ENCODE data around the gene FOXP1.

Gene FOXP1

DNA sequence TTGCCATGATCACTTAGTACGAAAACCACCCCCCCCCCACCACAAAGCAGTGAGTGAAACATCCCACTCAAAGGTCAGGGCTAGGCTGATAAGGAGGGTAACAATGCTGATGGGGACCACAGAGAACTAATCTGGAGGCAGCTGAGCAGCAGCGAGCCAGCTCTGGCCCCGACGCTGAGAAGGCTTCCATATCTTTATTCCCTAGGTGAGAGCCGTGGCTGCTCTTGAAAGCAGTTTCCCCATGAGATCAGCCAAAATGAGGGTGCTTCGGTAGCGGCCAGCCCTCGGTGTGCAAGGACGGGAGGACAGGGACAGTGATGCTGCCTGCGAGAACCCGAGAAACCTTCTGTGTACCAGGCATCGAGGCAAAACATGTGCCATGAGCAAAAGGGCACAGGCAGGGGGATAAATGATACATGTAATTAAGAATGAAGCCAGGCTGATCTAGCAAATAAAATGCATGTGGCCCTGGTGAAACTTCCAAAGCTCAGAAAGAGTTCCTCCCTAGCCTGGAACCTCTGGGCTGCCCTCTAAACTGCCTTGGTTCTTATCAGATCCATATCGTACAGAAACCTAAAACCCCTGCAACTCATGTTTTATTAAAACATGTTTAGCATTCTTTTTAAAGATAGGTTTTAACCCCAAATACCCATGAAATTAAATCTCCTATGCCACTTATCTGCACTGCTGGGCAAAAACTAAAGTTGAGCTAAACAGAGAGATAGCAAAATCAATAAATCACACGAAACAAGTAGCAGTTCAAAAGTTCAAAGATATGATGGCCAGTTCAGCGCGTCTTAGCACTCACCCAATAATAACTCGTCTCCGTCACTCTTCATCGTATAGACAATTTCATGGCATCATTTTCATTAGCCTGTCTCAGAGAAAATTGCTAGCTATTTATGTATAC lies 337.3 kb downstream of the FOXP1 start:
- DNase-seq (ENCODE audit: low read depth in 2 of 2, low spot score in 1 of 2), result no peak

DNA sequence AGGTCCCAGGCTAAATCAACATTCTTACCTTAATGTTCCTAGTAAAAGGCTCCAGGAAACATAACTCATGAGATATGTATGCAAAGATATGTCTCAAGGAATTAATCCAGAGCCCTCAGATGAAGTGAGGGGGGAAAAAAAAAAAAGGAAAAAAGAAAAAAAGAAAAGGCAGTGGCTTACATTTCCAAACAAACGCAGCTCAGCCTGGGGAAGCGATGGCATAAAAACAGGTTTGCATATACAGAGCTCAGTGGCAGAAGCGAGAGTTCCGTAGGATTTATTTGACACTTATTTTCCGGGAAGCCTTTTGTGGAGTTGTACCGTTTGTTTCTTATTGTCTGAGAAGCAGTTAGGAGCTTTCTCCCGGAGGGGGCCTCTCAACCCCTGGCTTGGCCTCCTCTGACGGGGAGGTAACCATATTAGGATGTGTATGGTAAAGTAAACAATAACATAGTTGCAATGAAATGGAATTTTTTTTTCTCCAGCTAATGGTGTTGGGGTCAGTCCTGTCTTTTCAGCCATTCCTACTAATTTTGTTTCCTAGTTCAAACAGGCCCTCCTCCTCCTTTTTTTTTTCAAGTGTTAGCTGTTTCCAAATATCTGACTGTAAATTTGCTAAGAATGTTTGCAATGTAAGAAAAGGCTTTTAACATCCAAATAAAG lies 338.6 kb downstream of the FOXP1 start:
- no peak for DNase-seq (ENCODE audit: low read depth in 2 of 2, low spot score in 1 of 2)

- DNase-seq (ENCODE audit: low read depth in 2 of 2, low spot score in 1 of 2), result no peak
These were observed 339.2 kb downstream of the FOXP1 start for GRCh38 chr3:71244153-71244825.

- DNase-seq (ENCODE audit: low read depth in 2 of 2, low spot score in 1 of 2), result no peak
These were observed 340.3 kb downstream of the FOXP1 start for GRCh38 chr3:71243229-71243628.

- no peak for DNase-seq (ENCODE audit: low read depth in 2 of 2, low spot score in 1 of 2)
These were observed 341.5 kb downstream of the FOXP1 start for GRCh38 chr3:71241981-71242560.

DNA sequence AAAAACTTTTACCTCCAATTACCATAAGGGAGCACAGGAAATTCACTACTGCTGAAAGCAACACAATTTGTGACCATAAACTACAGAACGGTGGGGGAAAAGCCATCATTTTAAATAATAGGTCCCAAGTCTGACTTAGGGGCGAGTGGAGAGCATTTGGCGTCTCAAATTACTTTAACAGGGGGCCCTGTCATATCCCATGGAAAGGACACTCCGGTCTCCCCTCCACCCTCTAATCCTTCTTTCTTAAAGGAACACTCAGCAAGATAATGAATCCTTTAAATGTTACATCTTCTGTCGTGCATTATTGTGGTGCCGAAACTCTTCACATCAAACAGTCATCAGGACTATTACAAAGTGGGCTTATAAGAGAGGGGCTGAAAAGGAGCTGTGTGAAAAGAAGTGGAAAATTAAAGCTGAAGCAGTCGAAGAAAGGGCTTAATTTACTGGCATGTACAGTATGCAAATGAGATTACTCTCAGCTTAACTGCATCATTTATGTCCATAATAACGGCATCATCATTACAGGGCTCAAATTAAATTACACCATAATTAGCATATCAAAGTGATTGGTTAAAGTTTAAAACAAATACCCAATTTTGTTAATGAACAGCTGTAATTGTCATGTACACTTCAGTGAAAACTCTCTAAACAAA lies 342.2 kb downstream of the FOXP1 start:
- DNase-seq (ENCODE audit: low read depth in 2 of 2, low spot score in 1 of 2), result no peak

- DNase-seq (ENCODE audit: low read depth in 2 of 2, low spot score in 1 of 2), result no peak
These were observed 343.5 kb downstream of the FOXP1 start for GRCh38 chr3:71240034-71240433.

DNA sequence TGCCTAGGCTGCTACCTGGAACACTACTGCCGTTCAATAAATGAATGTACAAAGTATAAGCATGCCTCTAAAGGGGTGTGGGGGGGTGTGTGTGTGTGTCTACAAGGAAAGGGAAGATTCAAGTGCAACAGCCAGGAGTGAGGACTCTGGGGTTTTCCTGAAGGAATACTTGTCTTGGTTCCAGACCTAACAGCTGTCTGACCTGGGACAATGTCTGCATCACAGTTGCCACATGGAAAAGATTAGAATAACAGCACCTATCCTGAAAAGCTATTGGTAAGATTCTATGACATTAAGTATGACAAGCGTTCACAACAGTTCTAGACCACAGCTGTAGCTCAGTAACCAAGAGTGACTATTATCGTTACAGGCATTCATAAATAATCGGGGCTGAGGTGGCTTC lies 345.2 kb downstream of the FOXP1 start:
- no peak for DNase-seq (ENCODE audit: low read depth in 2 of 2, low spot score in 1 of 2)

- no peak for DNase-seq (ENCODE audit: low read depth in 2 of 2, low spot score in 1 of 2)
These were observed 345.9 kb downstream of the FOXP1 start for GRCh38 chr3:71237672-71238071.

GRCh38 chr3:71235846-71236245 lies 347.7 kb downstream of the FOXP1 start:
- no peak for DNase-seq (ENCODE audit: low read depth in 2 of 2, low spot score in 1 of 2)

- no peak for DNase-seq (ENCODE audit: low read depth in 2 of 2, low spot score in 1 of 2)
These were observed 350.6 kb downstream of the FOXP1 start for GRCh38 chr3:71232895-71233294.

DNA sequence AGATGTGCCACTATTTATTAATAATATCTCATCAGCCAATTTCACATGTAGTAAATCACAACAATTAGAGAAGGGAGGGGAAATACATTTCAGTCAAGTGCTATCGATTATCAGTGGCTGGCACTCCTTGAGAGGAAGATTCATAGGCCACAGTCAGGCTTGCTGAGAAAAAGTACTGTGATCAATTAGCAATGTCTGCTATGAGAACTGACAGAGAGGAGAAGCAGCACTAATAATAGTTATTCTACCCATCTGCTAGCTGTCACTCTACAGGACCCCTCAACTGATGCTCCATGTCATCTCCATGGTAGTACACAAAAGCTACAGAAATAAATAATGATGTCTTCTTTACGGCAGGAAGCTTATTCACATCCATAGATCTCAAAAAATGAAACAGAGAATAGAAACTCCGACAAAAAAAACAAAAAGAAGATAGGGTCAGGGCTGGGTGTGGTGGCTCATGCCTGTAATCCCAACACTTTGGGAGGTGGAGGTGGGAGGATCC lies 351.3 kb downstream of the FOXP1 start:
- DNase-seq (ENCODE audit: low read depth in 2 of 2, low spot score in 1 of 2), result no peak

GRCh38 chr3:71231680-71232079 lies 351.8 kb downstream of the FOXP1 start:
- no peak for DNase-seq (ENCODE audit: low read depth in 2 of 2, low spot score in 1 of 2)

GRCh38 chr3:71229905-71230657 lies 353.4 kb downstream of the FOXP1 start:
- no peak for DNase-seq (ENCODE audit: low read depth in 2 of 2, low spot score in 1 of 2)

DNA sequence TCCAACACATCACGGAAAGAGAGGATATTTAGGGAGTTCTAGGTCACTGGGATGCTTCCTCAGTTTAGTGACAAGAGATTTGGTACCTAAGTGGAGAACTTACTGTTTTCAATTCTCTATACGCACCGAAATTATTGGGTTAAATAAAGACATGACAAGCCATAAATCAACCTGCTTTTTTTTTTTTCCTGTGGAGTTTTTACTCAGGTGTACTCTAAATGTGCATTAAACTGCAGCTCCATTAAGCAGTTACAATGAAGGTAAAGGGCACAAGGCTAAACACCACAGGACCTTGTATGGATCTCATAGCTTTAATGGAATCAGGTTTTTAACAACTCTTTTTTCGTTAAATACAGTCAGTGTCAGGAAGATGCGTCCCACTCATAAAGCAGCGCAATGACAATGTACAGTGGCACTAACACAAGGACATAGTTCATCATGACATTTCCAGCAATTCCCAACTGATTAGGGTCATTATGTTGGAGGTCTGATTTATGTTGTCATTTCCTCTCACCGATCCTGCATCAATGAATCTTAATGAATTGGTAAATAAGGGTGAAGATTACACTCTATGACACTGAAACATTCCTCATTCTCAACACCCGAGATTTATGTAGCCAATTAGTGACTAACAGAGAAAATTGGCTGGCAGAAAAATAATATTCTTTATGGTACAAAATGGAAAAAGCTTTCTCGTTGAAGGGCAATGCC lies 355.2 kb downstream of the FOXP1 start:
- no peak for DNase-seq (ENCODE audit: low read depth in 2 of 2, low spot score in 1 of 2)

DNA sequence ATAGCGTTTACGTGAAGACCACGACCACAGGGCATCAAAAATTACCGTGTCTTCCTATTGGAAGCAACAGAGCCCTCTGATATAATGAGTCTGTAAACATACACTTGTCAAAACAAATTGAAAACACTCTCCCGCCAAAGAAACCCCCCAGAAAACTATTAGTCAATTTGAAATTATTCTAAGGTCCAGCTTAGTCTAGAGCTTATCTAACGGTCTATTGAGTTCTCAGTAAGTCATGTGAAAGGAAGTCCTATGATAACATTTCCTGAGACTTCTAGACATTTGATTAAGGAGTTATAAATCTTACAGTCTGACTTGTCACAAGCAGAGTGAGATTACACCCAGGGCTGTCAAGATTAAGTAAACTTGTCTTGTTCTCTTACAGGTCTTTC lies 356.3 kb downstream of the FOXP1 start:
- no peak for DNase-seq (ENCODE audit: low read depth in 2 of 2, low spot score in 1 of 2)

DNA sequence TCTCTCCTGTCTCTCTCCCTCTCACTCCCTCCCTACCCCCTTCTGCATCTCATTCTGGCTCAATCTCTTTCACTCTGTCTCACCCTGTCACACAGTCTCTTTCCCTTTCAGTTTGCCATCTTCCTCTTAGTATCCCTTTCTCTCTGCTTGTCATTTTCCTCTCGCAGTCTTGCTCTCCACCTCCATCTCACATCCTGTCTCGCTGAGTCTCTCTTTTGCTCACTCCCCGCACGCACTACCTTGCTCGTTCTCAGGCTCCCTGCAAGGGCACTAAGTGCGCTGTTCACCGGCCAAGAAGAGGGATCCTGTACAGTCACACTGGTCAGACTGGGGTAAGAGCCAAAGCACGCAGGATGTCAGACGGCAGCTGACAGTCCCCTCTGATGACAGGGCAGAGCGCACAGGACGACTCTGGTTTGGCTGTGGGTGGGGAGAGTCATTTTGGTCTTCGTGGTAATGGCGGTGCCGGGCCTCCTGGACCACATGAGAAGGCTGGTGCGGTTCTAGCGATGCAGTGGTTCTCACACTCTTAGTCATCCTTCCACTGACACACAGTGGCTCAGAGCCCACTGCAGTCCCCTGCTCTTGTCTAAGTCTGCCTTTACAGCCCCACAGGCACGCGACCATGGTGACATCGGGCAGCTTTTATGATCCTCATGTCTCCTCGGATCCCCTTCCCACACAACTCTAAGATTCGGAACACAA lies 356.8 kb downstream of the FOXP1 start:
- DNase-seq (ENCODE audit: low read depth in 2 of 2, low spot score in 1 of 2), result peak; percentile 69 to 86

DNA sequence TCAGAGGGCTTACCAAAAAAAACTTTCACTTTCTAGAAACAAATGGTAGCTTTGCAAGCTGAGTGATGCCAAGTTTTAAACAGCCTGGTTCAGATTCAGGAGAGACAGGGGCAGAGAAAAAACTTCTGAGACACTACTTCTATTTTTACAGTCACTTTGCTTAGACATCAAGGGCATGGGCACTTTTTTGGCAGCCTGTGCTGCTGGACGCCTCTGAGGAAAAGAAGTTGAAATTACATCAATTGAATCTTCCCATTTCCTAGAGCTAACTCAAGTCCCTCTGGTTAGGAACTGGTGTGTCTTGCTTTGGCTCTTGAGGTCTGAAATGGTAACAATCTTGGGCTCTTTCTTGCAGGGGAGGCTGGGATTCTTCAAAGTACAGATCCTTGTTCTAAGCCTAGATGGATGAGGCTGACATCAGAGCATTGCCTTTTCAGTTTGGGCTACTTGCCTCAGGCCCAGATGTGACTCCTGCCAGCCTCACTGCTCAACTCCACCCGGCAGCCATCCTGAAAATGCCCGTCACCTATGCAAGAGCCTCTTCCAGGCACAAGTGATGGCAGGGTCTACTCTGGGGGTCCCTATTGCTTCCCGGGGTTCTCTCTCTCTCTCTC lies 357.5 kb downstream of the FOXP1 start:
- DNase-seq (ENCODE audit: low read depth in 2 of 2, low spot score in 1 of 2), result no peak

Measured in stimulated activated CD8-positive, alpha-beta memory T cell treated with anti-CD3 and anti-CD28 coated beads, Interleukin-4, amount 100 ng/mL, for 4 hours (primary cell).